Dermis microvascular lymphatic vessel endothelial cell (primary cell): ENCODE data around the gene TBC1D10B. TPM values are rescaled to one million over a fixed set of nuclear protein-coding genes. Genes with fewer than 3 reads are reported as not detected.
"Not testable (repeated sequence)": the region's sequence is repeated elsewhere in the genome, so short reads cannot be mapped to it uniquely, and the experiment has no call there.

Experiments
- DNase-seq, 2 donors: peaks; one replicate each; pipeline versions ENCODE4 v3.0.0 to v3.0.0-alpha.2; 2010; ENCODE audit warnings: low read depth in 2 of 2
- total RNA-seq: library from RNA; depleted of rRNA; stranded (reverse); fragments of >200 nt; gene quantifications from 2 replicates; pipeline ENCODE4 v1.2.1, GENCODE V29; 2014

TBC1D10B gene
- total RNA-seq, 1 donor from 2014 or later: 22.2 TPM

- peak; percentile 36 to 77 for DNase-seq
Observed at GRCh38 chr16:30335028-30335597, 35.2 kb downstream of the TBC1D10B start.

GRCh38 chr16:30334473-30334989 is 35.8 kb downstream of the TBC1D10B start:
- peak in 1 of 2 donors; percentile 71 for DNase-seq

GRCh38 chr16:30324220-30324619 is 46.1 kb downstream of the TBC1D10B start:
- not testable (repeated sequence) for DNase-seq

GRCh38 chr16:30318647-30319046 is 51.6 kb downstream of the TBC1D10B start:
- DNase-seq: not testable (repeated sequence)

- DNase-seq: not testable (repeated sequence)
Observed at GRCh38 chr16:30310937-30311336, 59.4 kb downstream of the TBC1D10B start.

- not testable (repeated sequence) for DNase-seq
Observed at GRCh38 chr16:30309255-30309654, 61.0 kb downstream of the TBC1D10B start.

Other genes starting within 250 kb of the TBC1D10B start
- gene MAPK3, start 247.3 kb downstream of the TBC1D10B start, total RNA-seq: 33.4 and 60.2 TPM in 2 replicates
- gene CORO1A, start 186.9 kb downstream of the TBC1D10B start, total RNA-seq: 1.1 and 2.4 TPM in 2 replicates
- 26.6 and 29.8 TPM in 2 replicates for gene BOLA2B, start 176.8 kb downstream of the TBC1D10B start, total RNA-seq
- gene SLX1A, start 176.6 kb downstream of the TBC1D10B start, total RNA-seq: 52.4 and 73.0 TPM in 2 replicates
- gene SULT1A3, start 171.2 kb downstream of the TBC1D10B start, total RNA-seq: 2.2 and 3.3 TPM in 2 replicates
- 0.77 and 1.6 TPM in 2 replicates for gene NPIPB13, start 122.0 kb downstream of the TBC1D10B start, total RNA-seq
- 34.1 and 35.5 TPM in 2 replicates for gene CD2BP2, start 15.2 kb downstream of the TBC1D10B start, total RNA-seq
- gene MYL11, start 4.3 kb upstream of the TBC1D10B start, total RNA-seq: 0.64 TPM in 1 of 2 replicates, not detected in the other
- gene SEPTIN1, start 12.1 kb upstream of the TBC1D10B start, total RNA-seq: under 0.01 and 0.38 TPM in 2 replicates
- gene ZNF48, start 24.9 kb upstream of the TBC1D10B start, total RNA-seq: 11.4 and 15.2 TPM in 2 replicates
- 7.6 and 14.0 TPM in 2 replicates for gene ZNF771, start 37.1 kb upstream of the TBC1D10B start, total RNA-seq
- 80.9 and 89.8 TPM in 2 replicates for gene DCTPP1, start 59.5 kb upstream of the TBC1D10B start, total RNA-seq
- 13.6 and 24.9 TPM in 2 replicates for gene SEPHS2, start 75.4 kb upstream of the TBC1D10B start, total RNA-seq
- gene ITGAL, start 102.2 kb upstream of the TBC1D10B start, total RNA-seq: not detected in 2 replicates
- gene ZNF768, start 156.1 kb upstream of the TBC1D10B start, total RNA-seq: 13.7 and 17.7 TPM in 2 replicates
- 5.8 and 7.6 TPM in 2 replicates for gene ZNF747, start 164.4 kb upstream of the TBC1D10B start, total RNA-seq
- gene ZNF764, start 187.9 kb upstream of the TBC1D10B start, total RNA-seq: 3.1 and 4.3 TPM in 2 replicates
- gene ZNF688, start 201.2 kb upstream of the TBC1D10B start, total RNA-seq: 3.9 and 6.7 TPM in 2 replicates
- 6.4 and 9.6 TPM in 2 replicates for gene ZNF785, start 215.2 kb upstream of the TBC1D10B start, total RNA-seq
- 3.2 and 4.9 TPM in 2 replicates for gene ZNF689, start 239.9 kb upstream of the TBC1D10B start, total RNA-seq